HepG2 (cell line): ENCODE results near the gene STUM. TPM values are rescaled to one million over a fixed set of nuclear protein-coding genes. Genes with fewer than 3 reads are reported as not detected.

ENCODE experiments used
- ATAC-seq: fragments of 200-7000 bp; cut with Tn5 transposase; 3 replicates; pipeline ENCODE4 v1.9.1; 2020; ENCODE audit warnings: mild to moderate bottlenecking, moderate library complexity
- BruUV-seq: library from RNA; stranded (reverse); fragments of 400-500 nt; replicated peaks from 2 replicates; lab custom pipeline; 2021; lab: Mats Ljungman, UMichigan
- CTCF ChIA-PET: fragments of 300-600 bp; formaldehyde crosslinking; extraction: SDS; loops from one replicate; lab custom pipeline; 2021; ENCODE audit warnings: low total read pairs, inconsistent platforms, low intra/inter-chr PET ratio; lab: Yijun Ruan, JAX
- POLR2A ChIA-PET: fragments of 350-600 bp; sonication (Branson Sonifier 250); formaldehyde crosslinking; loops from one replicate; lab custom pipeline; 2020; ENCODE audit warnings: antibody characterized with exemption, inconsistent platforms; lab: Yijun Ruan, JAX
- DNase-seq: peaks from one replicate; pipeline ENCODE4 v3.0.0-alpha.2; 2015; ENCODE audit warnings: low spot score
- FAIRE-seq: peaks from 3 replicates; lab custom pipeline; 2011; peaks lifted over from hg19 to GRCh38; lab: Jason Lieb, UNC
- H2AFZ ChIP-seq: one replicate; pipeline ENCODE4 v1.6.1; 2011; ENCODE audit warnings: low read length, inconsistent platforms
- H3K27ac ChIP-seq: fragments of 300-600 bp; 3 replicates; pipeline ENCODE4 v1.8.0; 2011; ENCODE audit warnings: mixed run types, mild to moderate bottlenecking, mixed read lengths, low read length, inconsistent platforms; ENCODE audit not compliant: insufficient read depth; ENCODE audit errors: extremely low read length
- H3K27me3 ChIP-seq, 2 experiments: fragments of 200-600 bp in 1 of 2; 2 replicates in 1 of 2; 3 replicates in 1 of 2; pipeline versions ENCODE4 v1.6.0 to v1.8.0; 2011; ENCODE audit warnings: low read length in 2 of 2, mild to moderate bottlenecking in 2 of 2, moderate library complexity in 2 of 2, inconsistent platforms in 1 of 2; ENCODE audit not compliant: insufficient read depth in 2 of 2, control insufficient read depth in 1 of 2
- H3K36me3 ChIP-seq, 2 experiments: fragments of 200-600 bp in 1 of 2; replicated peaks in 1 of 2; 2 replicates in 1 of 2; 3 replicates in 1 of 2; pipeline versions ENCODE4 v1.5.1 to v1.8.0; 2011; ENCODE audit warnings: low read length in 2 of 2, inconsistent platforms in 1 of 2; ENCODE audit not compliant: insufficient read depth in 2 of 2, control insufficient read depth in 1 of 2
- H3K4me1 ChIP-seq: 2 replicates; pipeline ENCODE4 v1.5.1; 2012; ENCODE audit warnings: low read length, inconsistent platforms; ENCODE audit not compliant: insufficient read depth
- H3K4me2 ChIP-seq: 2 replicates; pipeline ENCODE4 v1.6.0; 2011; ENCODE audit warnings: low read depth, low read length, inconsistent platforms
- H3K4me3 ChIP-seq, 3 experiments: fragments of 200-600 bp in 1 of 3; sonication (generic), shearing (Covaris generic) in 1 of 3; replicated peaks in 1 of 3; 2 replicates each; pipeline ENCODE4 v1.5.1; 2011 to 2016; ENCODE audit warnings: low read length in 3 of 3, inconsistent platforms in 2 of 3, low read depth in 2 of 3, mild to moderate bottlenecking in 2 of 3, control low read depth in 1 of 3, mixed read lengths in 1 of 3; ENCODE audit not compliant: insufficient read depth in 1 of 3
- H3K79me2 ChIP-seq: one replicate; pipeline ENCODE4 v1.6.1; 2011; ENCODE audit warnings: low read length, inconsistent platforms; ENCODE audit not compliant: insufficient read depth
- H3K9ac ChIP-seq: 2 replicates; pipeline ENCODE4 v1.6.0; 2011; ENCODE audit warnings: mild to moderate bottlenecking, low read depth, low read length, inconsistent platforms; ENCODE audit not compliant: insufficient read depth
- H3K9me3 ChIP-seq: 2 replicates; pipeline ENCODE4 v1.5.1; 2012; ENCODE audit warnings: mild to moderate bottlenecking, low read length
- H4K20me1 ChIP-seq: 2 replicates; pipeline ENCODE4 v1.6.0; 2011; ENCODE audit warnings: inconsistent platforms, mild to moderate bottlenecking, low read length, moderate library complexity; ENCODE audit not compliant: insufficient read depth
- GZF1 ChIP-seq: sonication (generic); formaldehyde crosslinking; IDR thresholded peaks from 2 replicates; pipeline ENCODE4 v1.5.1; 2020; ENCODE audit warnings: mild to moderate bottlenecking, missing genetic modification reagents
- MAF1 ChIP-seq: sonication (generic); formaldehyde crosslinking; IDR thresholded peaks from 2 replicates; pipeline ENCODE4 v1.5.0; 2020; ENCODE audit warnings: missing genetic modification reagents, borderline replicate concordance
- MXD3 ChIP-seq: IDR thresholded peaks from 2 replicates; pipeline ENCODE4 v1.6.1; 2016; ENCODE audit warnings: mild to moderate bottlenecking, missing biosample characterization, missing genetic modification reagents
- MYPOP ChIP-seq: sonication (generic); formaldehyde crosslinking; IDR thresholded peaks from 2 replicates; pipeline ENCODE4 v1.8.1; 2023; ENCODE audit warnings: mild to moderate bottlenecking, moderate library complexity, missing genetic modification reagents
- POLR2AphosphoS5 ChIP-seq: IDR thresholded peaks from 2 replicates; pipeline ENCODE4 v1.6.1; 2012; ENCODE audit warnings: low read depth, low read length
- RFX3 ChIP-seq: IDR thresholded peaks from 2 replicates; pipeline ENCODE4 v1.6.1; 2016; ENCODE audit warnings: missing biosample characterization, missing genetic modification reagents
- SNRNP70 ChIP-seq: fragments of 200-400 bp; formaldehyde crosslinking; IDR thresholded peaks from 2 replicates; pipeline ENCODE4 v1.6.1; 2017; ENCODE audit warnings: mild to moderate bottlenecking, low read depth, low read length, moderate library complexity
- XBP1 ChIP-seq: sonication (generic); formaldehyde crosslinking; IDR thresholded peaks from 2 replicates; pipeline ENCODE4 v1.5.0; 2020; ENCODE audit warnings: missing genetic modification reagents
- ZMYM2 ChIP-seq: sonication (generic); formaldehyde crosslinking; IDR thresholded peaks from 2 replicates; pipeline ENCODE4 v1.8.0; 2022; ENCODE audit warnings: mild to moderate bottlenecking, missing genetic modification reagents
- ZNF30 ChIP-seq: sonication (generic); formaldehyde crosslinking; IDR thresholded peaks from 2 replicates; pipeline ENCODE4 v1.5.0; 2020; ENCODE audit warnings: mild to moderate bottlenecking, missing genetic modification reagents
- ZNF431 ChIP-seq: sonication (generic); formaldehyde crosslinking; IDR thresholded peaks from 2 replicates; pipeline ENCODE4 v1.9.0; 2022; ENCODE audit warnings: missing genetic modification reagents, low read depth, mild to moderate bottlenecking, borderline replicate concordance
- ZNF460 ChIP-seq: sonication (generic); formaldehyde crosslinking; IDR thresholded peaks from 2 replicates; pipeline ENCODE4 v1.5.1; 2020; ENCODE audit warnings: missing genetic modification reagents, mild to moderate bottlenecking, borderline replicate concordance
- ZNF484 ChIP-seq: sonication (generic); formaldehyde crosslinking; IDR thresholded peaks from 2 replicates; pipeline ENCODE4 v1.5.1; 2020; ENCODE audit warnings: mild to moderate bottlenecking, low read depth, missing genetic modification reagents, borderline replicate concordance
- whole genome bisulfite sequencing: methylation state at CpG from one replicate; pipeline ENCODE4 v1.1.6; 2017; ENCODE audit warnings: low lambda C conversion rate; 5-methylcytosine and 5-hydroxymethylcytosine counted together
- in situ Hi-C: cut with HindIII; loops from 2 replicates; pipeline ENCODE4 v1.10.0; 2017; ENCODE audit warnings: low pct_unique_long_range_greater_than_20kb; ENCODE audit not compliant: extremely low pct_ligation_motif_present
- intact Hi-C: fragments of 100-400 bp; cut with micrococcal nuclease; formaldehyde crosslinking; loops from one replicate; pipeline ENCODE4 v1.10.0; 2022; ENCODE audit not compliant: unreplicated experiment
- polyA plus RNA-seq, 8 experiments: library from polyadenylated mRNA; depleted of rRNA in 3 of 8; stranded (reverse) in 7 of 8; unstranded in 1 of 8; fragments of >200 nt; fragmentation: Illumina TruSeq in 4 of 8; extraction: Trizol in 4 of 8; gene quantifications; 2 replicates each; pipeline versions ENCODE4 v1.2.1 to v1.2.3, GENCODE V29; 2011 to 2016; ENCODE audit warnings: low read depth in 4 of 8, missing spikeins in 1 of 8, mixed read lengths in 1 of 8; ENCODE audit not compliant: insufficient read depth in 1 of 8
- total RNA-seq, 5 experiments: library from RNA; depleted of rRNA; stranded (reverse); fragments of >200 nt; fragmentation: Illumina TruSeq; extraction: Trizol; gene quantifications; 2 replicates each; pipeline ENCODE4 v1.2.3, GENCODE V29; 2016; ENCODE audit warnings: low read depth in 1 of 5

Gene STUM
- total and polyA plus RNA-seq, 2 of the 13 experiments (the other 11 are each of a cell fraction or from before 2014, with no cell fraction given), result not detected

GRCh38 chr1:226629210-226629895 is 80.8 kb downstream of the STUM start:
- no peak overlapping the region for H2AFZ ChIP-seq
- no peak for DNase-seq
- H3K9ac ChIP-seq, result no peak overlapping the region
- intact Hi-C loops (no loop called here), in situ Hi-C loops (no loop called here)
- H3K27ac ChIP-seq, result no peak overlapping the region
- peaks cover 11% of the 10 kb centered on the region for H3K4me1 ChIP-seq
- peaks cover 0 to 35% of the 10 kb centered on the region in 2 experiments; a peak in 4 of 5 replicates for H3K27me3 ChIP-seq
- WGBS, result 8% methylated on average over 11 of the region's 18 CpGs
- FAIRE-seq, result no peak
- no peaks in the 10 kb centered on the region for H3K9me3 ChIP-seq
- H3K4me2 ChIP-seq, result no peak overlapping the region
- H3K79me2 ChIP-seq, result no peaks in the 10 kb centered on the region
- ChIA-PET CTCF (no interaction called here), POLR2A (no interaction called here)
- no peak for ATAC-seq
- TF ChIP-seq GZF1 (CRISPR knock-in tag) (no peak), MXD3 (CRISPR knock-in tag) (no peak), SNRNP70 (no peak), POLR2AphosphoS5 (no peak), ZNF460 (CRISPR knock-in tag) (no peak), MYPOP (no peak), RFX3 (no peak), ZNF30 (no peak), XBP1 (CRISPR knock-in tag) (no peak), ZNF484 (no peak), ZMYM2 (CRISPR knock-in tag) (no peak), MAF1 (CRISPR knock-in tag) (no peak), ZNF431 (no peak)
- BruUV-seq, result no TSS peak
- no peak overlapping the region for H3K4me3 ChIP-seq
- H4K20me1 ChIP-seq, result no peaks in the 10 kb centered on the region
- no peaks in the 10 kb centered on the region for H3K36me3 ChIP-seq
